ENCODE data around the gene PCTP. TPM values are rescaled to one million over a fixed set of nuclear protein-coding genes. Genes with fewer than 3 reads are reported as not detected.

Gene PCTP
- polyA plus RNA-seq, 1 of the 3 experiments (the other 2 are of a cell fraction): 20.8 TPM

- TF ChIP-seq MXI1 (IDR thresholded peaks at IDR 0.05; ENCODE audit: low read depth, low read length): no peak
Observed at GRCh38 chr17:55729484-55729883, 21.4 kb upstream of the PCTP start (continued).

GRCh38 chr17:55730380-55730779 lies 20.5 kb upstream of the PCTP start:
- WGBS (ENCODE audit: low lambda C conversion rate): 44% methylated on average over 1 of the region's 1 CpG
- CTCF ChIA-PET: interaction anchor here (0.6 to 16.5 kb wide), 6 partner anchors 11 to 216 kb away, joined by 3 to 175 read pairs (median 4); partner anchors contain the start of gene PCTP
- no peak overlapping the region for H3K4me3 ChIP-seq (ENCODE audit: low read depth in 2 of 2, low read length in 1 of 2)
- H3K4me2 ChIP-seq: peak overlapping the region; percentile 9; the same call in 1 of the 2 replicates
- no peaks in the 10 kb centered on the region for H3K27me3 ChIP-seq (ENCODE audit: insufficient read depth)
- H3F3A ChIP-seq (replicated peaks; ENCODE audit: insufficient read depth): peaks cover 12% of the 10 kb centered on the region
- DNase-seq: no peak
- H3K9me2 ChIP-seq: no peaks in the 10 kb centered on the region
- no peaks in the 10 kb centered on the region for H3K79me2 ChIP-seq (ENCODE audit: insufficient read depth)
- no peaks in the 10 kb centered on the region for H3K9me3 ChIP-seq
- POLR2A ChIA-PET: no interaction called here
- H2AFZ ChIP-seq (ENCODE audit: low read depth): peak overlapping the region; percentile 43
- no peak overlapping the region for H3K9ac ChIP-seq
- peaks cover 36 to 72% of the 10 kb centered on the region in 2 experiments for H3K4me1 ChIP-seq (ENCODE audit: control insufficient read depth in 1 of 2, insufficient read depth in 2 of 2, low read depth in 1 of 2, low read length in 1 of 2)
- H3K36me3 ChIP-seq (replicated peaks in 1 of 2; ENCODE audit: control insufficient read depth in 1 of 2, insufficient read depth in 2 of 2, low read length in 1 of 2): no peaks in the 10 kb centered on the region
- TF ChIP-seq GABPA (IDR thresholded peaks at IDR 0.05; ENCODE audit: low read depth): no peak
- TF ChIP-seq NFIC (IDR thresholded peaks at IDR 0.05; ENCODE audit: borderline replicate concordance): no peak
- TF ChIP-seq EP300 (IDR thresholded peaks at IDR 0.05; ENCODE audit: borderline replicate concordance in 1 of 2, low read depth in 1 of 2, low read length in 1 of 2): no peak
- no peak for TF ChIP-seq TAF1 (IDR thresholded peaks at IDR 0.05; ENCODE audit: borderline replicate concordance, low read depth, low read length)
- TF ChIP-seq RFX5 (IDR thresholded peaks at IDR 0.05; ENCODE audit: low read length): no peak
- H3K27ac ChIP-seq (ENCODE audit: low read depth in 2 of 2, low read length in 1 of 2): peak overlapping the region in 1 of 2 experiments; percentile 55; a peak in 2 of 4 replicates
- H4K20me1 ChIP-seq (ENCODE audit: insufficient read depth): no peaks in the 10 kb centered on the region

- H2AFZ ChIP-seq (ENCODE audit: low read depth): peak overlapping the region; percentile 43
- POLR2A ChIA-PET: no interaction called here
- H3K4me1 ChIP-seq (ENCODE audit: control insufficient read depth in 1 of 2, insufficient read depth in 2 of 2, low read depth in 1 of 2, low read length in 1 of 2): peaks cover 35 to 70% of the 10 kb centered on the region in 2 experiments
- no peaks in the 10 kb centered on the region for H3K9me3 ChIP-seq
- no peaks in the 10 kb centered on the region for H3K36me3 ChIP-seq (replicated peaks in 1 of 2; ENCODE audit: control insufficient read depth in 1 of 2, insufficient read depth in 2 of 2, low read length in 1 of 2)
- CTCF ChIA-PET: interaction anchor here (0.6 to 16.5 kb wide), 7 partner anchors 12 to 217 kb away, joined by 3 to 175 read pairs (median 4); partner anchors contain the start of gene PCTP
- H4K20me1 ChIP-seq (ENCODE audit: insufficient read depth): no peaks in the 10 kb centered on the region
- WGBS (ENCODE audit: low lambda C conversion rate): 16% methylated on average over 3 of the region's 3 CpGs
- peaks cover 11% of the 10 kb centered on the region for H3F3A ChIP-seq (replicated peaks; ENCODE audit: insufficient read depth)
- no peak for DNase-seq
- TF ChIP-seq TCF12 (IDR thresholded peaks at IDR 0.05) (no peak), MAX (IDR thresholded peaks at IDR 0.05; ENCODE audit: low read depth) (no peak), FOXJ3 (CRISPR knock-in tag; IDR thresholded peaks at IDR 0.05) (no peak), YY1 (IDR thresholded peaks at IDR 0.05; ENCODE audit: low read depth) (no peak), RFX5 (IDR thresholded peaks at IDR 0.05; ENCODE audit: low read length) (no peak), TAF1 (IDR thresholded peaks at IDR 0.05; ENCODE audit: borderline replicate concordance, low read depth, low read length) (no peak), EP300 (IDR thresholded peaks at IDR 0.05; ENCODE audit: borderline replicate concordance in 1 of 2, low read depth in 1 of 2, low read length in 1 of 2) (no peak), SMC3 (IDR thresholded peaks at IDR 0.05; ENCODE audit: low read depth, low read length) (no peak), RXRA (IDR thresholded peaks at IDR 0.05; ENCODE audit: borderline replicate concordance, low read depth) (no peak), CTCF (IDR thresholded peaks at IDR 0.05) (no peak), NRF1 (IDR thresholded peaks at IDR 0.05; ENCODE audit: low read depth, low read length) (no peak), EZH2phosphoT487 (IDR thresholded peaks at IDR 0.05; ENCODE audit: borderline replicate concordance, low read depth) (no peak), JUND (IDR thresholded peaks at IDR 0.05) (no peak), MEF2A (IDR thresholded peaks at IDR 0.05; ENCODE audit: borderline replicate concordance, low read depth) (no peak), NFIC (IDR thresholded peaks at IDR 0.05; ENCODE audit: borderline replicate concordance) (no peak), TEAD4 (IDR thresholded peaks at IDR 0.05; ENCODE audit: borderline replicate concordance, insufficient read depth) (no peak), RAD21 (IDR thresholded peaks at IDR 0.05; ENCODE audit: low read length) (no peak), FOSL2 (IDR thresholded peaks at IDR 0.05; ENCODE audit: borderline replicate concordance, low read depth) (no peak), FOXM1 (IDR thresholded peaks at IDR 0.05; ENCODE audit: low read depth) (no peak), USF1 (IDR thresholded peaks at IDR 0.05; ENCODE audit: borderline replicate concordance, low read depth) (no peak)
- H3K4me2 ChIP-seq: peak overlapping the region; percentile 9; the same call in 1 of the 2 replicates
- H3K9ac ChIP-seq: no peak overlapping the region
- peak overlapping the region in 1 of 2 experiments; percentile 55; a peak in 2 of 4 replicates for H3K27ac ChIP-seq (ENCODE audit: low read depth in 2 of 2, low read length in 1 of 2)
- no peaks in the 10 kb centered on the region for H3K27me3 ChIP-seq (ENCODE audit: insufficient read depth)
- H3K9me2 ChIP-seq: no peaks in the 10 kb centered on the region
- no peak overlapping the region for H3K4me3 ChIP-seq (ENCODE audit: low read depth in 2 of 2, low read length in 1 of 2)
- no peaks in the 10 kb centered on the region for H3K79me2 ChIP-seq (ENCODE audit: insufficient read depth)
Observed at GRCh38 chr17:55730808-55731207, 20.0 kb upstream of the PCTP start.
